Activated gamma-delta T cell treated with Interleukin-2 at 50 U/mL for 16 hours (primary cell): ENCODE data around the gene SPIB.
A peak's percentile ranks its signal among the peaks of the same experiment; 100 is the strongest.

Experiments used
- DNase-seq: peaks from one replicate; pipeline ENCODE4 v3.0.0-alpha.2; 2020

Gene SPIB

GRCh38 chr19:50476224-50476906 is 57.6 kb downstream of the SPIB start, which contains the start of the genes EMC10 and GARIN5A:
Gene EMC10 (plus strand): TSS chr19:50476507. CDS start chr19:50476545, 38 bp downstream.
Gene GARIN5A (minus strand): TSS chr19:50476848. CDS start chr19:50476388, 460 bp downstream.
- peak; percentile 85 for DNase-seq

- no peak for DNase-seq
These were observed 58.1 kb downstream of the SPIB start for GRCh38 chr19:50476907-50477238.

GRCh38 chr19:50477751-50478515 is 59.2 kb downstream of the SPIB start:
- DNase-seq = no peak

- DNase-seq = no peak
These were observed 60.4 kb downstream of the SPIB start for GRCh38 chr19:50478901-50479715.

GRCh38 chr19:50479761-50480251 is 61.1 kb downstream of the SPIB start:
- DNase-seq = no peak

- DNase-seq = no peak
These were observed 61.8 kb downstream of the SPIB start for GRCh38 chr19:50480281-50481111.
